Neural cell (in vitro differentiated cells): Measurements from ENCODE around the gene NCAPH2. TPM values are rescaled to one million over a fixed set of nuclear protein-coding genes. Genes with fewer than 3 reads are reported as not detected.

Experiments used
- H2AFZ ChIP-seq: fragments of 200-600, 300-800 bp; sonication (generic), shearing (Covaris generic); 2 replicates; pipeline ENCODE4 v1.6.0; 2014; ENCODE audit warnings: low read depth, mild to moderate bottlenecking, antibody characterized with exemption, low read length, moderate library complexity
- H3F3A ChIP-seq: fragments of 200-600 bp; shearing (Covaris generic); 2 replicates; pipeline ENCODE4 v1.6.1; 2016; ENCODE audit warnings: mild to moderate bottlenecking, moderate library complexity, mixed read lengths, antibody characterized with exemption, low read length; ENCODE audit not compliant: insufficient read depth, poor library complexity, severe bottlenecking
- H3K27ac ChIP-seq: fragments of 200-600, 300-800 bp; sonication (generic), shearing (Covaris generic); 2 replicates; pipeline ENCODE4 v1.5.1; 2014; ENCODE audit warnings: mild to moderate bottlenecking, low read length, moderate library complexity
- H3K27me3 ChIP-seq: fragments of 300-800, 200-600 bp; sonication (generic), shearing (Covaris generic); 2 replicates; pipeline ENCODE4 v1.6.0; 2014; ENCODE audit warnings: mild to moderate bottlenecking, low read depth, low read length, moderate library complexity; ENCODE audit not compliant: insufficient read depth
- H3K36me3 ChIP-seq: fragments of 300-800, 200-600 bp; sonication (generic), shearing (Covaris generic); 2 replicates; pipeline ENCODE4 v1.5.1; 2014; ENCODE audit warnings: mild to moderate bottlenecking, antibody characterized with exemption, low read length, moderate library complexity; ENCODE audit not compliant: insufficient read depth
- H3K4me2 ChIP-seq: fragments of 300-800, 200-600 bp; sonication (generic), shearing (Covaris generic); 2 replicates; pipeline ENCODE4 v1.6.0; 2014; ENCODE audit warnings: mild to moderate bottlenecking, low read length
- H3K4me3 ChIP-seq: fragments of 300-800, 200-600 bp; sonication (generic), shearing (Covaris generic); 2 replicates; pipeline ENCODE4 v1.5.1; 2014; ENCODE audit warnings: mild to moderate bottlenecking, low read length, moderate library complexity
- H3K79me2 ChIP-seq: fragments of 200-600 bp; shearing (Covaris generic); replicated peaks from 2 replicates; pipeline ENCODE4 v1.6.0; 2014; ENCODE audit warnings: mild to moderate bottlenecking, low read length, moderate library complexity; ENCODE audit not compliant: insufficient read depth
- H3K9ac ChIP-seq: fragments of 300-800, 200-600 bp; sonication (generic), shearing (Covaris generic); 2 replicates; pipeline ENCODE4 v1.6.1; 2016; ENCODE audit warnings: mild to moderate bottlenecking, low read length, mixed read lengths
- H3K9me2 ChIP-seq: fragments of 200-600 bp; shearing (Covaris generic); 2 replicates; pipeline ENCODE4 v1.6.1; 2016; ENCODE audit warnings: mild to moderate bottlenecking, low read length, mixed read lengths; ENCODE audit not compliant: insufficient read depth
- H3K9me3 ChIP-seq: fragments of 200-600, 300-800 bp; sonication (generic), shearing (Covaris generic); 2 replicates; pipeline ENCODE4 v1.6.1; 2016; ENCODE audit warnings: mild to moderate bottlenecking, mixed run types, low read length, moderate library complexity, mixed read lengths
- H4K20me1 ChIP-seq: fragments of 200-600 bp; shearing (Covaris generic); 2 replicates; pipeline ENCODE4 v1.6.1; 2016; ENCODE audit warnings: mild to moderate bottlenecking, mixed run types; ENCODE audit not compliant: insufficient read depth
- CTCF ChIP-seq: fragments of 450-650 bp; IDR thresholded peaks from 2 replicates; pipeline ENCODE4 v1.5.1; 2014; ENCODE audit warnings: antibody characterized with exemption, mild to moderate bottlenecking, moderate library complexity; ENCODE audit not compliant: poor library complexity, severe bottlenecking
- EP300 ChIP-seq: fragments of 450-650 bp; conservative IDR thresholded peaks from 2 replicates; pipeline ENCODE4 v1.6.1; 2014; ENCODE audit warnings: antibody characterized with exemption, mild to moderate bottlenecking, moderate library complexity; ENCODE audit not compliant: poor library complexity, severe bottlenecking
- EZH2 ChIP-seq: fragments of 200-600, 300-800 bp; shearing (Covaris generic), sonication (generic); IDR thresholded peaks from 2 replicates; pipeline ENCODE4 v1.6.1; 2014; ENCODE audit warnings: antibody characterized with exemption, low read length, borderline replicate concordance, mild to moderate bottlenecking; ENCODE audit not compliant: insufficient read depth, poor library complexity, severe bottlenecking
- MXI1 ChIP-seq: fragments of 450-650 bp; conservative IDR thresholded peaks from 2 replicates; pipeline ENCODE4 v1.6.1; 2014; ENCODE audit warnings: antibody characterized with exemption, mild to moderate bottlenecking; ENCODE audit not compliant: poor library complexity, severe bottlenecking
- POLR2AphosphoS5 ChIP-seq: IDR thresholded peaks from 2 replicates; pipeline ENCODE4 v1.6.1; 2012
- RAD21 ChIP-seq: fragments of 450-650 bp; conservative IDR thresholded peaks from 2 replicates; pipeline ENCODE4 v1.6.1; 2014; ENCODE audit warnings: antibody characterized with exemption, mild to moderate bottlenecking, moderate library complexity
- REST ChIP-seq: IDR thresholded peaks from 2 replicates; pipeline ENCODE4 v1.6.1; 2012; ENCODE audit warnings: borderline replicate concordance
- SMC3 ChIP-seq: fragments of 450-650 bp; conservative IDR thresholded peaks from 2 replicates; pipeline ENCODE4 v1.6.1; 2014; ENCODE audit warnings: antibody characterized with exemption, mild to moderate bottlenecking, moderate library complexity; ENCODE audit not compliant: poor library complexity
- TAF1 ChIP-seq: IDR thresholded peaks from 2 replicates; pipeline ENCODE4 v1.6.1; 2012; ENCODE audit warnings: low read depth
- polyA plus RNA-seq: library from polyadenylated mRNA; depleted of rRNA; stranded (reverse); fragments of >200 nt; gene quantifications from 2 replicates; pipeline ENCODE4 v1.2.3, GENCODE V29; 2014

The NCAPH2 gene
- polyA plus RNA-seq, 1 donor from 2014 or later, result 81.1 TPM

GRCh38 chr22:50459496-50460140 lies 48.4 kb upstream of the NCAPH2 start:
- Histone ChIP-seq H3K9ac (no peak overlapping the region), H3K79me2 (no peaks in the 10 kb centered on the region), H3K27ac (no peak overlapping the region), H3F3A (no peaks in the 10 kb centered on the region), H3K9me3 (no peaks in the 10 kb centered on the region), H3K27me3 (no peaks in the 10 kb centered on the region), H3K4me3 (no peak overlapping the region), H3K36me3 (no peaks in the 10 kb centered on the region), H3K9me2 (no peaks in the 10 kb centered on the region), H4K20me1 (no peaks in the 10 kb centered on the region), H2AFZ (no peak overlapping the region), H3K4me2 (no peak overlapping the region)
- no peak for TF ChIP-seq EP300
- TF ChIP-seq TAF1, result no peak
- no peak for TF ChIP-seq SMC3
- no peak for TF ChIP-seq CTCF
- TF ChIP-seq POLR2AphosphoS5, result no peak
- no peak for TF ChIP-seq MXI1
- no peak for TF ChIP-seq REST
- no peak for TF ChIP-seq RAD21
- no peak for TF ChIP-seq EZH2

GRCh38 chr22:50460938-50461337 lies 47.1 kb upstream of the NCAPH2 start:
- no peaks in the 10 kb centered on the region for H3K79me2 ChIP-seq
- H3K27me3 ChIP-seq, result no peaks in the 10 kb centered on the region
- no peaks in the 10 kb centered on the region for H3K9me2 ChIP-seq
- H3K9me3 ChIP-seq, result no peaks in the 10 kb centered on the region
- H3K27ac ChIP-seq, result no peak overlapping the region
- H2AFZ ChIP-seq, result no peak overlapping the region
- H3K9ac ChIP-seq, result no peak overlapping the region
- H3K4me2 ChIP-seq, result no peak overlapping the region
- H3K36me3 ChIP-seq, result no peaks in the 10 kb centered on the region
- no peaks in the 10 kb centered on the region for H4K20me1 ChIP-seq
- no peak overlapping the region for H3K4me3 ChIP-seq
- H3F3A ChIP-seq, result no peaks in the 10 kb centered on the region
- TF ChIP-seq REST (no peak), TAF1 (no peak), RAD21 (no peak)
